NCI-H526 treated with DMSO at 0.1 percent for 48 hours (cell line): Measurements from ENCODE around the gene ATAD3C.
"Not testable (repeated sequence)": the region's sequence is repeated elsewhere in the genome, so short reads cannot be mapped to it uniquely, and the experiment has no call there.

Experiments
- DNase-seq: peaks from one replicate; lab custom pipeline; 2025; lab: John Stamatoyannopoulos, UW

ATAD3C gene

GRCh38 chr1:1472053-1472876 is 22.8 kb downstream of the ATAD3C start:
- not testable (repeated sequence) for DNase-seq

GRCh38 chr1:1476011-1476410 is 26.5 kb downstream of the ATAD3C start:
- DNase-seq = not testable (repeated sequence)

DNA sequence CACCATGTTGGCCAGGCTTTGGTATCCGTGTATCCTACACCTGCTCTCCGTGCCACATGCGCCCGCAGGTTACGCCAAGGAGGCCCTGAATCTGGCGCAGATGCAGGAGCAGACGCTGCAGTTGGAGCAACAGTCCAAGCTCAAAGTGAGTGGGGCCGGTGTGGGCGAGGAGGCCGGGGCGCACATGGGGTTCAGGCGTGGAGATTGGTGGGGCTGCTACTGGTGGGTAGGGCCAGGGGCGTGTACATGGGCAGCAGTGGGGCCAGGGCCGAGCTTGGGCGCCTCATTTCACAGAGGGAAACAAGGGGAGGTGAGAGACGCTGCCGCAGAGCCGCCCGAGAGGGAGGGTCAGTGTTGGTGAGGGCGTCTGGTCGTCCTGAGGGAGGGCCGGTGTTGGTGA is 27.7 kb downstream of the ATAD3C start:
- no peak for DNase-seq

DNA sequence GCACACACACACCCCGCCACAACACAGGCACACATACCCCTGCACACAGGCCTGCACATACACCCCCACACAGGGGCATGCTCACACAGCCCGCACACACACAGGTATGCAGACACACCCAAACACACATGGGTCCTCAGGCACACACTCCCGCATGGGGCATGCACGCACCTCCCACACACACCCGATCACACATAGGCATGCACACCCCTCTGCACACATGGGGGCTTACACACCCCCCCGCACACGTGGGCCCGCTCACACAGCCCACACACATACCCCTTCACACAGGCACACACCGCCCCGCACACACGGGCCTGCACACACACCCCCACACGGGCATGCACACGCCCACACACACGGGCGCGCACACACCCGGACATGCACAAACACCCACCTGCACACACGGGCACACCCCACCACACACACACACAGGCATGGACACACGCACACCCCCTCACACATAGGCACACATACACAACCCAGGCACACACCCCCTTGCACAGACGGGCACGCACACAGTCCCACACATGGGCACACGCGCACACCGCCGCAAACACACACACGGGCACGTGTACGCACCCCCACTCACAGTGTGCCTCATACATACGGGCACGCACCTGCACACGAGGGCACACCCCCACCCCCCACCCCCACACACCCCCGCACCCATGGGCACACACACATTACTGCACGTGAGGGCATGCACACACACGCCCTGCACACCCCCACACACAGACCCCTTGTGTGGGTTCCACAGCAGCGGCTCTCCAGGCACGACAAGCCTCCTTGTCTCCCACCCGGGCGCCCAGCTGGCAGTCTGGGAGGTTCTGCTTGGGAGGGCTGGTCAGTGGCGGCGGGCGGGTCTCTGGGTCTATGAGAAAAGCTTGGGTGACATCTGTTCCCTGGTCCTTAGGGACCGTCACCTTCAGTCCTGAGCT is 30.3 kb downstream of the ATAD3C start:
- no peak for DNase-seq

DNA sequence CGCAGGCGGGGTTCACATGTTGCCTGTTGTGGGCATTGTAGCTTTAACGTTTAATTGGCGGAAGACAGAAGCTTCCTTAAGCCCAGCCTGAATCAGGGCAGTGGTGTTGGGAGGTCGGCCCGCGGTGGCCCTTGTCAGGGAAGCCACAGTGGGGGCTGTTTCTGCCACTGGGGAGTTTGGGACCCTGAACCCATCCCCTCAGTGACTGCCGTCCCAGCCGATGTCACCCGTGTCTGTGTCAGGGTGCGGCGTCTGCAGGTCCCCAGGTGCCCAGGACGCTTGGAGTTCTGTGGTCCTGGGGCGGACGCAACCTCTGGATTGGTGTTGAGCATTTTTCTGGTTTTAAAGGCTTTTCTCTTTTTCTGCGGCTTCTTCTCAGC is 31.0 kb downstream of the ATAD3C start:
- DNase-seq = not testable (repeated sequence)

DNA sequence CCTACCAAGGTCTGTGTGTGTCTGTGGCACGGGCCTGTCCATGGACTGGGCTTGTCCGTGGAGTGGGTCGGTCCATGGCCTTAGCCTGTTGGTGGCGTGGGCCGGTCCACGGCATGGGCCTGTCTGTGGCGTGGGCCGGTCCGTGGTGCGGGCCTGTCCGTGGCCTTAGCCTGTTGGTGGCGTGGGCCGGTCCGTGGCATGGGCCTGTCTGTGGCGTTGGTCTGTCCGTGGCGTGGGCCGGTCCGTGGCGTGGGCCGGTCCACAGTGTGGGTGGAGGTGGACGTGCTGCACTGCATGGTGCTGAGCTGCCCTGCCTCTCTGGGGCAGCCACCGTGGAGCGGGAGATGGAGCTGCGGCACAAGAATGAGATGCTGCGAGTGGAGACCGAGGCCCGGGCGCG is 32.3 kb downstream of the ATAD3C start:
- not testable (repeated sequence) for DNase-seq

GRCh38 chr1:1482856-1483255 is 33.4 kb downstream of the ATAD3C start:
- DNase-seq = no peak

GRCh38 chr1:1483714-1484113 is 34.2 kb downstream of the ATAD3C start:
- no peak for DNase-seq

GRCh38 chr1:1484976-1485750 is 35.7 kb downstream of the ATAD3C start:
- DNase-seq = not testable (repeated sequence)

DNA sequence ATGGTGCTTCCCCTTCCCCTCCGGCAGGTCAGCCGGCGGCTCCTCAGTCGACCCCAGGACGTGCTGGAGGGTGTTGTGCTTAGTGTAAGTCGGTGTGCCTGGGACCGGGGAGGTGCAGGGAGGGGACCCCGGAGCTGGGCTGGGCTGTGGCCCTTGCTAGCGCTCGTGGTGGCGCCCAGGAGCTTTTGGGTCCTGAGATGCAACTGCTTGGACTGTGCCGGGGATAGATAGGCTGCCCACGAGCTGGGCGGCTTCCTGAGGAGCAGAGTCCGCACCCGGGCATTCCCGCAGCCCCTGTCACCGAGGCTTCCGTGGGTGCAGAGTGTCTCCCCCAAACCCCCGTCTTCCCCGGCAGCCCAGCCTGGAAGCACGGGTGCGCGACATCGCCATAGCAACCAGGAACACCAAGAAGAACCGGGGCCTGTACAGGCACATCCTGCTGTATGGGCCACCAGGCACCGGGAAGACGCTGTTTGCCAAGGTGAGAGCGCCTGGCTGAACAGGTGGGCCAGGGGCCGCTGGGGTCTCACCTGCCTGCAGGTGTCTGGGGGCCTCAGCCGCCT is 36.3 kb downstream of the ATAD3C start:
- DNase-seq = not testable (repeated sequence)

DNA sequence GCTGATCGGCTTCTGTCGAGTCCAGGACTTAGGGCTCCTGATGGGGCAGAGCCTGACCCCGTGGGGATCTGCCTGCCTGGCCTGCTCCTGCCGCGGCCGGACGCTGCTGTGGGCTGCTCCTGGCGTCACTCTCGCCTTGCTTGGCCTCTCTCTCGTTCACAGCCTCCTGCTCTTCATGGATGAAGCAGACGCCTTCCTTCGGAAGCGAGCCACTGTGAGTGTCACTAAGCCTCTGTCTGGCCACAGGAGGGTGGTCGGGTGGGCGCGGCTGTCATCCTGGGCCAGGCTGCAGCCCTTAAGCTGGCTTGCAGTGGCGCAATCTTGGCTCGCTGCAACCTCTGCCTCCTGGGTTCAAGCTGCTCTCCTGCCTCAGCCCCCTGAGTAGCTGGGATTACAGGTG is 38.2 kb downstream of the ATAD3C start:
- no peak for DNase-seq

DNA sequence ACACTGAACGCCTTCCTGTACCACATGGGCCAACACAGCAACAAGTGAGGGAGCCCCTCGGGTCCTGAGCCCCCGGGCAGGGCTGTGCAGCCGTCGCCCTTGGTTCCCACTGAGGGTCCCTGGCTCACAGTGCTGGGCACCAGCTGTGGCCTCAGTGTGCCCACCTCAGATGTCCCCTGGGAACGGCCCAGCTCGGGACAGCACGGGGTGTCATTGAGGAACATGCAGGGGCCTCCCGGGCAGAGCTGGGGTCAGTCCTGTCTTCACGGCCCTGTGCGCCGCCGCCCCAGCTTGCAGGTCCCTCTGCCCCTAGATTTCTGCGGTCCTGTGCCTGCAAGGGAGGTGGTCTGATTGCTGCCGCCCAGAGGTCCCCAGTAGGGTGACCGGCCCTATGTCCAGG is 39.7 kb downstream of the ATAD3C start:
- no peak for DNase-seq

DNA sequence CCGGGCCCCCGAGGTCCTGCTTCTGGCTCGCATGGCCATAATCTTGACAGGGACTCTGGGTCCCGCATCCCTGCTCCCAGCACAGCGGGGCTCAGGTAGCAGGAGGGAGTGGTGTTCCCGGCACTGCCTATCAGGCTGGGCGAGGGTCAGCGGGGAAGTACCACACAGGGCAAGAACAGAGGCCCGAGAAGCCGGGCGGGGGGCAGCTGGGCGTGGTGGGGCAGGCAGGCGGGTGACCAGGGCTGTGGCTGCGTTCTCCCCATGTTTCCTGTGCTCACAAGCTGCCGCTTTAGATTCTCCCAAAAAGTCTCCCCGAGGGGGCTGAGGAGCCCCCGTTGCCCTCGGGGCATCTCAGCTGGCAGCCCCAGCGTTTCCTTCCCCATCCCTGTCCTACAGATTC is 40.4 kb downstream of the ATAD3C start:
- DNase-seq = no peak

DNA sequence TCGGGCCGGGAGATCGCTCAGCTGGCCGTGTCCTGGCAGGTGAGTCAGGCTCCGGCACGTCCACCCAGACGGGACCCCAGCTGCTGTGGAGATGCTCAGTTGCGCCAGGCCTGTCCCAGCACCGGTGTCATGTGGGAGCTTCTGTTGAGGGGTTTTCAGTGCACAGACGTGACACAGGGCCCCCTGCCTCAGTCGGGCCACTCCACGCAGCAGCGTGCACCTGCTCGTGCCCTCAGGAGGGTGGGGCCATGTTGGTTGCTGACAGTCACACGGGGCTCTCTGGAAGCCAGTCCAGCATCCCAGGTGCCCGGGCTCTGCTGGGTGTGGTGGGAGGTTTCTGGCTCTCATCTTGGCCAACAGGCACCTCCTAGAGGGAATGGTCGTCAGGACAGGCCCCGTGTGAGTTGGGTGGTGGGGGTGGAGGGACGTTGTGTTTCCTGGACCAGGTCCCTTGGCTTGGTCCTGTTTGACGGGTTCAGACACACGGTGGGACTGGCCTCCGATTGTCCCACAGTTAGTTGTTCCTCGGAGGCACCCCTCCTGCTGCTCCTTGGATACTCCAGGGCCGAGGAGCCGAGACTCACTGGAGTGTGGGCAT is 41.2 kb downstream of the ATAD3C start:
- no peak for DNase-seq

DNA sequence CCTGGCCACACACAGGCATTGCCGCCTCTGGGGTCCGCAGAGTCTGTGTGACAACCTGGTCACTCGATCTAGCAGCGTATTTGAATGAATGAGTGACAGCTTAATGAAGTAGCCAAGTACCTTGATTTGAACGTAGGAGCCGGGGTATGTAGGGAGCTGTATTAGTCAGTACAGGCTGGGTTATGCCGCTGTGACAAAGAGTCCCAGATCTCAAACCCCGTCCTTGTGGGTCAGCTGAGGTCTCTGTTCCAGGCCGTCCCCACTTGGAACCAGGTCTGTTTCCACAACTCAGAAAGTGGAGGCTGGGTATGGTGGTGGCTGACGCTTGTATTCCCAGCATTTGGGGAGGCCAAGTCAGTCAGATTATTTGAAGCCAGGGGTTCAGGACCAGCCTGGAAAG is 42.1 kb downstream of the ATAD3C start:
- DNase-seq = no peak

DNA sequence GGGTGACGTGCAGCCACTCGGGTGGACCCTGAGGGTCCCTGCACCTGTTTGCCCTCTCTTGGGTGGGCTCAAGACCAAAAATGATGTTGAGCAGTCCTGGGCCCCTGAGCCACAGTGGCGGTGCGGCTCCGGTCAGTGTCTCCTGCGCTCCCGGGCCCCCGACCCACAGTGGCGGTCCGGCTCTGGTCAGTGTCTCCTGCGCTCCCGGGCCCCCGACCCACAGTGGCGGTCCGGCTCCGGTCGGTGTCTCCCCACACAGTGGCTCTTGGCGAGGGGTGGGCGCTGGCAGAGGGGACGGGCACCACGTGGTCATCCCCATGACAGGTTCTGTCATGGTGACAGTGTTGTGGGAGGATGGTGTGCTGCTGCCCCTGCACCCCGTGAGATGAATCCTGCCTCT is 44.8 kb downstream of the ATAD3C start:
- not testable (repeated sequence) for DNase-seq

DNA sequence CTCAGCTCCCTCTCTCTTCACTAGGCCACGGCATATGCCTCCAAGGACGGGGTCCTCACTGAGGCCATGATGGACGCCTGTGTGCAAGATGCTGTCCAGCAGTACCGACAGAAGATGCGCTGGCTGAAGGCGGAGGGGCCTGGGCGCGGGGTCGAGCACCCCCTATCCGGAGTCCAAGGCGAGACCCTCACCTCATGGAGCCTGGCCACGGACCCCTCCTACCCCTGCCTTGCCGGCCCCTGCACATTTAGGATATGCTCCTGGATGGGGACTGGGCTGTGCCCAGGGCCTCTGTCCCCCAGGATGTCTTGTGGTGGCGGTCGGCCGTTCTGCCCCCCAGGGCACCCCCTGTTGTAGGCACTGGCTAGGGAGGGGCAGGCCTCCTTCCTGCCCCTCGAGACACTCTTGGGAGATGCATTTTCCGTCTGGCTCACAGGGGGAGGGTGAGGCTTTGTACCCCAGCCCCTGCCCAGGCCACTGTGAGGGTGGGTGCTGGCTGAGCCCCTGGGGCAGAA is 46.0 kb downstream of the ATAD3C start:
- not testable (repeated sequence) for DNase-seq

DNA sequence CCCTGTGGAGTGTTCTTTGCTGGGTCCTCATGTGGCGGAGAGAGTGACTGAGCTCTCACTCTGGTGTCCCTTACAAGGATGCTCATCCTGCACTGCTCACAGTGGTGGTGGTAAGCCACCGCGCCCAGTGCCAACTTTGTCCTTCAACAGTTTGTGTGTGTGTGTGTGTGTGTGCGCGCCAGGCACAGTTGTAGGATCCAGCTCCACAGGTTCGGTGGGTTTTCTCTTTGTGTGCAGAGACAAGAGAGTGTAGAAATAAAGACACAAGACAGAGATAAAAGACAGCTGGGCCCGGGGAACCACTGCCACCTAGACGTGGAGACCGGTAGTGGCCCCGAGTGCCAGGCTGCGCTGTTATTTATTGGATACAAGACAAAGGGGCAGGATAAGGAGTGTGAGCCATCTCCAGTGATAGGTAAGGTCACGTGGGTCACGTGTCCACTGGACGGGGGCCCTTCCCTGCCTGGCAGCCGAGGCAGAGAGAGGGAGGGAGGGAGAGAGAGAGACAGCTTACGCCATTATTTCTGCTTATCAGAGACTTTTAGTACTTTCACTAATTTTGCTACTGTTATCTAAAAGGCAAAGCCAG is 55.4 kb downstream of the ATAD3C start:
- DNase-seq = peak; percentile 75

GRCh38 chr1:1505366-1505798 is 55.9 kb downstream of the ATAD3C start:
- DNase-seq = not testable (repeated sequence)

DNA sequence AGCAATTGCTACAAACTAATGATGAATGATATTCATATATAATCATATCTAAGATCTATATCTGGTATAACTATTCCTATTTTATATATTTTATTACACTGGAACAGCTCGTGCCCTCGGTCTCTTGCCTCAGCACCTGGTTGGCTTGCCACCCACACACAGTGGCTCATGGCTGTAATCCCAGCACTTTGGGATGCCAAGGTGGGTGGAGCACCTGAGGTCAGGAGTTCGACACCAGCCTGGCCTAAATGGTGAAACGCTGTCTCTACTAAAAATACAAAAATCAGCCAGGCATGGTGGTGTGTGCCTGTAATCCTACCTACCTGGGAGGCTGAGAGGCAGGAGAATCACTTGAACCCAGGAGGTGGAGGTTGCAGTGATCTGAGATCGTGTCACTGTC is 56.3 kb downstream of the ATAD3C start:
- DNase-seq = not testable (repeated sequence)

- no peak for DNase-seq
Measured at GRCh38 chr1:1507305-1507704, 57.8 kb downstream of the ATAD3C start.
